Cardiac muscle cell (in vitro differentiated cells and primary cell): ENCODE data around the gene WDR35. TPM values are rescaled to one million over a fixed set of nuclear protein-coding genes. Genes with fewer than 3 reads are reported as not detected.
A peak's percentile ranks its signal among the peaks of the same experiment; 100 is the strongest.
"Not testable (repeated sequence)": the region's sequence is repeated elsewhere in the genome, so short reads cannot be mapped to it uniquely, and the experiment has no call there.

Experiments used
- DNase-seq, 2 donors: peaks; one replicate each; pipeline versions ENCODE4 v3.0.0 to v3.0.0-alpha.2; 2010 to 2017; ENCODE audit warnings: low read depth in 1 of 2, low spot score in 1 of 2
- H3K27ac ChIP-seq: fragments of 200-600 bp; sonication (generic); 2 replicates; pipeline ENCODE4 v1.5.1; 2016
- H3K27me3 ChIP-seq: fragments of 200-600 bp; sonication (generic); 2 replicates; pipeline ENCODE4 v1.6.0; 2016; ENCODE audit warnings: control low read depth
- H3K36me3 ChIP-seq: fragments of 200-600 bp; sonication (generic); 2 replicates; pipeline ENCODE4 v1.5.1; 2016; ENCODE audit warnings: control low read depth
- H3K4me1 ChIP-seq: fragments of 200-600 bp; sonication (generic); 2 replicates; pipeline ENCODE4 v1.8.1; 2017; ENCODE audit warnings: low read depth, mild to moderate bottlenecking, mixed run types
- H3K4me3 ChIP-seq: fragments of 200-600 bp; sonication (generic); 2 replicates; pipeline ENCODE4 v1.5.1; 2016; ENCODE audit warnings: mild to moderate bottlenecking
- H3K9me3 ChIP-seq: fragments of 200-600 bp; sonication (generic); 2 replicates; pipeline ENCODE4 v1.5.1; 2017; ENCODE audit warnings: low read depth, mild to moderate bottlenecking, control low read depth
- polyA plus RNA-seq: library from polyadenylated mRNA; unstranded; fragments of >200 nt; fragmentation: Nextera tagmentation; extraction: Ambion mirVana; gene quantifications from 2 replicates; pipeline ENCODE4 v1.2.1, GENCODE V29; 2016
- total RNA-seq: library from RNA; depleted of rRNA; stranded (reverse); fragments of >200 nt; gene quantifications from 2 replicates; pipeline ENCODE4 v1.2.3, GENCODE V29; 2016
- TF ChIP-seq, protein P1 (sequence below): IDR thresholded peaks from 2 replicates; pipeline ENCODE4 v1.5.1; 2012; ENCODE audit warnings: low read depth, mild to moderate bottlenecking, low read length

WDR35 gene
- total and polyA plus RNA-seq, 2 experiments from 2014 or later = 4.8 to 10.1 TPM

- Histone ChIP-seq H3K4me3 (no peak overlapping the region), H3K27ac (no peak overlapping the region), H3K27me3 (no peaks in the 10 kb centered on the region), H3K4me1 (peaks cover 4% of the 10 kb centered on the region), H3K9me3 (no peaks in the 10 kb centered on the region), H3K36me3 (peaks cover 21% of the 10 kb centered on the region)
- DNase-seq = no peak
- TF ChIP-seq, protein P1, sequence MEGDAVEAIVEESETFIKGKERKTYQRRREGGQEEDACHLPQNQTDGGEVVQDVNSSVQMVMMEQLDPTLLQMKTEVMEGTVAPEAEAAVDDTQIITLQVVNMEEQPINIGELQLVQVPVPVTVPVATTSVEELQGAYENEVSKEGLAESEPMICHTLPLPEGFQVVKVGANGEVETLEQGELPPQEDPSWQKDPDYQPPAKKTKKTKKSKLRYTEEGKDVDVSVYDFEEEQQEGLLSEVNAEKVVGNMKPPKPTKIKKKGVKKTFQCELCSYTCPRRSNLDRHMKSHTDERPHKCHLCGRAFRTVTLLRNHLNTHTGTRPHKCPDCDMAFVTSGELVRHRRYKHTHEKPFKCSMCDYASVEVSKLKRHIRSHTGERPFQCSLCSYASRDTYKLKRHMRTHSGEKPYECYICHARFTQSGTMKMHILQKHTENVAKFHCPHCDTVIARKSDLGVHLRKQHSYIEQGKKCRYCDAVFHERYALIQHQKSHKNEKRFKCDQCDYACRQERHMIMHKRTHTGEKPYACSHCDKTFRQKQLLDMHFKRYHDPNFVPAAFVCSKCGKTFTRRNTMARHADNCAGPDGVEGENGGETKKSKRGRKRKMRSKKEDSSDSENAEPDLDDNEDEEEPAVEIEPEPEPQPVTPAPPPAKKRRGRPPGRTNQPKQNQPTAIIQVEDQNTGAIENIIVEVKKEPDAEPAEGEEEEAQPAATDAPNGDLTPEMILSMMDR = no peak
Measured at GRCh38 chr2:19929226-19929625, 60.7 kb downstream of the WDR35 start.

- not testable (repeated sequence) for DNase-seq
Measured at GRCh38 chr2:19927816-19928215, 62.1 kb downstream of the WDR35 start.

DNA sequence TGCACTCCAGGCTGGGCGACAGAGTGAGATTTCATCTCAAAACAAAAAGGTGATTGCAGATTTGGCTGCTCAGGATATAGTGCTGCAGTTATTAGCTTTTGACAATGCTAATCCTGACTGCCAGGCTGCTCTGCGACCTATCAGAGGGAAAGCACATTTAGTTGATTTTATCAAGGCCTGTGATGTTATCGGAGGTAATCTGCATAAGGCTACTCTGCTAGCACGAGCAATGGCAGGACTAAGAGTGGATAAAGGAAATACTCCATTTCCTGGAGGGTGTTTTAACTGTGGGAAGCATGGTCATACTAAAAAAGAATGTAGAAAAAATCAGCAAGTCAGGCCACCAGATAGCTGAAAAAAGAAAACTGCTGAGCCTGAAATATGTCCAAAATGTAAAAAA lies 65.4 kb downstream of the WDR35 start:
- not testable (repeated sequence) for H3K27ac ChIP-seq, H3K4me3 ChIP-seq, DNase-seq, H3K9me3 ChIP-seq, H3K36me3 ChIP-seq, H3K27me3 ChIP-seq, H3K4me1 ChIP-seq

More at GRCh38 chr2:19927816-19928215, 62.1 kb downstream of the WDR35 start:
- not testable (repeated sequence) for H3K4me1 ChIP-seq, H3K4me3 ChIP-seq, H3K27me3 ChIP-seq, H3K9me3 ChIP-seq, H3K27ac ChIP-seq
- peaks cover 19% of the 10 kb centered on the region for H3K36me3 ChIP-seq

GRCh38 chr2:19922188-19922587 lies 67.7 kb downstream of the WDR35 start:
- not testable (repeated sequence) for H3K27me3 ChIP-seq, H3K36me3 ChIP-seq, DNase-seq, H3K4me1 ChIP-seq, H3K4me3 ChIP-seq, H3K9me3 ChIP-seq, H3K27ac ChIP-seq

- no peaks in the 10 kb centered on the region for H3K9me3 ChIP-seq
- DNase-seq = no peak
- H3K27me3 ChIP-seq = no peaks in the 10 kb centered on the region
- no peaks in the 10 kb centered on the region for H3K36me3 ChIP-seq
- TF ChIP-seq, protein P1 = no peak
- no peak overlapping the region for H3K27ac ChIP-seq
- no peak overlapping the region for H3K4me3 ChIP-seq
- H3K4me1 ChIP-seq = no peaks in the 10 kb centered on the region
Measured at GRCh38 chr2:19916385-19916950, 73.4 kb downstream of the WDR35 start.

DNA sequence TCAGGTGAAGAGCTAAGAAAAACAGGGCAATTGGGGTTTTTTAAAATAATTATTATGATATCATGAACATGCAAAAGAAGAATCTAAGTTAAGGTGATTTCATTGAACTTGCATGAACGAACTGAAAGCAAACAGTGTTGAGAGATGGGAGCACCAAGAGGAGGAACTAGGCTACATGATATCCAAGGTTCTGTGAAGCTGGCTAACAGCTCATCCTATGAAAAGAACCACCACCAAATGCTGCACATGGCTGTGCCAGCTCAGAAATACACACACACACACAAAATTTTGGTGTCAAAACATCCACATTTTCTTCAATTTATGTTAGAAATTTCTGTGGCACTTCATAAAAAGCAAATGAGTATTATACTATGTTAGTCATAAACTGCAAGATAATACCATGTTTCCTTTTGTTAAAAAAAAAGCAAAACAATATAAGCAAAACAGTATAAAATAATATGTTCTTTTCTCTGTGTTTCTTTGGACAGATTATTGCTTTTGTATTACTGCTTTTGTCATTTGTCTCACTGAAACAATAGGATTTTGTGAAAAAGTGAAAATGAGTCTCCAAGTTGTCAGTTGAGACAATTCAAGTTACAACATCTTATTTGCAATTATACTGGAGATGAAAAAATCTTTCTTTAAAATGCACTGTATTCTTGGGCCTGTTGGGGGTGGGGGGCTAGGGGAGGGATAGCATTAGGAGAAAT lies 75.5 kb downstream of the WDR35 start:
- Histone ChIP-seq H3K36me3 (no peaks in the 10 kb centered on the region), H3K4me3 (no peak overlapping the region), H3K9me3 (no peaks in the 10 kb centered on the region), H3K27me3 (no peaks in the 10 kb centered on the region), H3K27ac (no peak overlapping the region), H3K4me1 (no peaks in the 10 kb centered on the region)
- no peak for DNase-seq
- TF ChIP-seq, protein P1 = no peak

GRCh38 chr2:19911808-19912509 lies 77.9 kb downstream of the WDR35 start:
- TF ChIP-seq, protein P1 = no peak
- H3K27me3 ChIP-seq = no peaks in the 10 kb centered on the region
- DNase-seq = peak in 1 of 2 donors; percentile 45
- no peak overlapping the region for H3K27ac ChIP-seq
- no peaks in the 10 kb centered on the region for H3K4me1 ChIP-seq
- no peaks in the 10 kb centered on the region for H3K9me3 ChIP-seq
- H3K4me3 ChIP-seq = no peak overlapping the region
- H3K36me3 ChIP-seq = no peaks in the 10 kb centered on the region
